CD1c-positive myeloid dendritic cell (primary cell): Measurements from ENCODE around the gene CDH18.
"Not testable (repeated sequence)": the region's sequence is repeated elsewhere in the genome, so short reads cannot be mapped to it uniquely, and the experiment has no call there.

Experiments used
- DNase-seq: peaks from one replicate; pipeline ENCODE4 v3.0.0-alpha.2; 2016; ENCODE audit errors: extremely low spot score

Gene CDH18

GRCh38 chr5:19862711-19863110, 125.3 kb downstream of the CDH18 start:
- no peak for DNase-seq

- no peak for DNase-seq
Measured at GRCh38 chr5:19859020-19859419, 129.0 kb downstream of the CDH18 start.

- DNase-seq: no peak
Measured at GRCh38 chr5:19855931-19856330, 132.1 kb downstream of the CDH18 start.

- no peak for DNase-seq
Measured at GRCh38 chr5:19855453-19855852, 132.5 kb downstream of the CDH18 start.

- DNase-seq: no peak
Measured at GRCh38 chr5:19855031-19855430, 133.0 kb downstream of the CDH18 start.

- no peak for DNase-seq
Measured at GRCh38 chr5:19853616-19854240, 134.3 kb downstream of the CDH18 start.

- DNase-seq: no peak
Measured at GRCh38 chr5:19837536-19838174, 150.3 kb downstream of the CDH18 start.

GRCh38 chr5:19835442-19835841, 152.6 kb downstream of the CDH18 start:
- DNase-seq: no peak

- not testable (repeated sequence) for DNase-seq
Measured at GRCh38 chr5:19812720-19813119, 175.3 kb downstream of the CDH18 start.

- no peak for DNase-seq
Measured at GRCh38 chr5:19806756-19807155, 181.2 kb downstream of the CDH18 start.

- DNase-seq: no peak
Measured at GRCh38 chr5:19802686-19803085, 185.3 kb downstream of the CDH18 start.

- no peak for DNase-seq
Measured at GRCh38 chr5:19795218-19795617, 192.8 kb downstream of the CDH18 start.

GRCh38 chr5:19790829-19791466, 197.1 kb downstream of the CDH18 start:
- DNase-seq: no peak

- no peak for DNase-seq
Measured at GRCh38 chr5:19782566-19782965, 205.4 kb downstream of the CDH18 start.

- DNase-seq: no peak
Measured at GRCh38 chr5:19777363-19777762, 210.6 kb downstream of the CDH18 start.

- DNase-seq: not testable (repeated sequence)
Measured at GRCh38 chr5:19776886-19777285, 211.1 kb downstream of the CDH18 start.

GRCh38 chr5:19771174-19771835, 216.7 kb downstream of the CDH18 start:
- no peak for DNase-seq

GRCh38 chr5:19770396-19770795, 217.6 kb downstream of the CDH18 start:
- DNase-seq: no peak

GRCh38 chr5:19767987-19768386, 220.0 kb downstream of the CDH18 start:
- no peak for DNase-seq

- DNase-seq: no peak
Measured at GRCh38 chr5:19753579-19753978, 234.4 kb downstream of the CDH18 start.

- DNase-seq: no peak
Measured at GRCh38 chr5:19751326-19751725, 236.7 kb downstream of the CDH18 start.

GRCh38 chr5:19745247-19745646, 242.8 kb downstream of the CDH18 start:
- DNase-seq: no peak

GRCh38 chr5:19739671-19740070, 248.3 kb downstream of the CDH18 start:
- DNase-seq: no peak
